ENCODE results near the gene TMEM258. TPM values are rescaled to one million over a fixed set of nuclear protein-coding genes. Genes with fewer than 3 reads are reported as not detected.
A peak's percentile ranks its signal among the peaks of the same experiment; 100 is the strongest.

Gene TMEM258
- 93.4 and 124 TPM in 2 replicates for total RNA-seq

DNA sequence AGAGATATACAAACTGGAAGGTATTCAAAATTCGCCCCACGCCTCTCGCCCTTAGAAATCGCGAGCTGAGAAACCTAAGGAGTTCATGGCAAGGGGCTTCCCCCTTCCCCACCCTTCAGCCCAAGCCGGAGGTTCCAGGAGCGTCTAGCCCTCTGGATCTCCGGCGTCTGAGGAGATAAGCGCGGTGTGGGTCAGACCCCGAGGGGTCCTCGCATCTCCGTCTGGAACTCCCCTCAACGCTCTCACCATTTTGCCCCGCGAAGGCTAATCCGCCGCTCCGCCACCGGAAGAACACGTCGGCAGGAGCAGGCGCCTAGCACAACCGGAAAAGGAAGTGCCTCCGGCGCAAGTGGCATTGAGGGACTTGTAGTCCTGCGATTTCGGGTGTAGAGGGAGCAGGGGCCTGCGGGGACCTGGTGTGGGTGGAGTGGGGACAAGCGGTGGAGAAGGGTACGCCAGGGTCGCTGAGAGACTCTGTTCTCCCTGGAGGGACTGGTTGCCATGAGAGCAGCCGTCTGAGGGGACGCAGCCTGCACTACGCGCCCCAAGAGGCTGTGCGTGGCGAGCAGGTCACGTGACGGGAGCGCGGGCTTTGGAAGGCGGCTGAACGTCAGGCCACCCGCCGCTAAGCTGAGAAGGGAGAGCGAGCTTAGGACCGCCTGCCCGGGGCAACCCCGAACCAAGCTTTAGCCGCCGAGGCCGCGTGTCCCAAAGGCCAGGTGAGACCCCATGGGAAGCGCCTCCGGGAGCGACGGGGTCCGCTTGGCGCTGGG is at the start of gene TMEM258, which contains the start of gene FEN1:
TSS of gene TMEM258 (minus strand) at position 290 of the 773 bp plus-strand sequence. CDS start at position 249, 41 bp downstream.
TSS of gene FEN1 (plus strand) at position 602 of the 773 bp plus-strand sequence. CDS start 2,451 bp downstream, outside the sequence.
- DNase-seq (ENCODE audit: low read depth in 2 of 2), result peak; percentile 87 to 94

DNA sequence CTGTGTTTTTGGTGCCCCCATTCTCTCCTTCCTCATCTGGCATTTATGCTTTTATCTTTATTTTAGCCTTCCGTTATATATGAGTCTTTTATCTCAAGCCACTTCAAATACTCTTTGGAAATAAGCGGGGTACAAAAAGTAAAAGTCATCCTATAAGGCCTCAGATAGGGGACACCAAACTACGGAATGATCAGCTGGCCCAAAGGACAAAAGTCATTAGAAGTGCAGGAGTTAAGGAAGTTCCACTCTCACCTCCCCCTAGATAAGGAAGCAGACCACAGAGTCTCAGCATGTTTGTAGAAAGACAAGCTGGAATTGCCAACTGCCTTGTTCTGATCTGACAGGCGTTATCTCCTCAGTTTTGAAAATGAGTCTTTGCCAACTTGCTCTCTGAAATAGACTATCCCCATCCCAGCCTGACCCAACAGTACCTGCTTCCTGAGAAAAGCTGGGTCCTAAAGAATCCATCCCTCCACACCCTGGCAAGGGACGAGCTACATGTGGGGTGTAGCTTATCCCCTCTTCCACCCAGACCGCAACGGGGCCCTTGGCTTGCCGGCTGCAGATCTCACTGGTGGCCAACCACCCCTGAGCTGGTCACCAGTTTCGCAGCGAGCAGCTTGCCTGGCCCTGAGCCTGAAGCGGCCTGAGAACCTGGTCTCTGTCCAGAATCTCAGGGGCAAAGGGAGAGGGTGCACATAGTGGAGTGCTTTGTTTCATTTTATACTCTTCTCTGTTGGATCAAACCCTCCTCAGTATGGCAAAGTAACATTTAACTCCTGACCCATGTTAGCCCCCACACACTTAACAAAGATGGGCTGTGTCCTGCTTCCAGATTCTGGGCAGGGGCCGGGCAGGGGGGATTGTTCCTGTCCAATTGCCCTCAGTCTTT is 49.5 kb upstream of the TMEM258 start:
- no peak for DNase-seq (ENCODE audit: low read depth in 2 of 2)

DNA sequence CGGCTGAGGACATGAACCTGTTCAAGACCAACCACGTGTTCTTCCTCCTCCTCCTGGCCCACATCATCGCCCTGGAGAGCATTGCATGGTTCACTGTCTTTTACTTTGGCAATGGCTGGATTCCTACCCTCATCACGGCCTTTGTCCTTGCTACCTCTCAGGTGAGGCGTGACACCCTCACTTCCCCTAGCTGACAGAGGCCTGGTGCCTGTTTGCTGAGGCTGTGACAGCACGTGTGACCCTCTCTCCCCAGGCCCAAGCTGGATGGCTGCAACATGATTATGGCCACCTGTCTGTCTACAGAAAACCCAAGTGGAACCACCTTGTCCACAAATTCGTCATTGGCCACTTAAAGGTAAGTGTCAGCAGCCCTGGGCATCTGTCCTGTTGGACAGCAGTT is 48.0 kb upstream of the TMEM258 start:
- no peak for DNase-seq (ENCODE audit: low read depth in 2 of 2)

DNA sequence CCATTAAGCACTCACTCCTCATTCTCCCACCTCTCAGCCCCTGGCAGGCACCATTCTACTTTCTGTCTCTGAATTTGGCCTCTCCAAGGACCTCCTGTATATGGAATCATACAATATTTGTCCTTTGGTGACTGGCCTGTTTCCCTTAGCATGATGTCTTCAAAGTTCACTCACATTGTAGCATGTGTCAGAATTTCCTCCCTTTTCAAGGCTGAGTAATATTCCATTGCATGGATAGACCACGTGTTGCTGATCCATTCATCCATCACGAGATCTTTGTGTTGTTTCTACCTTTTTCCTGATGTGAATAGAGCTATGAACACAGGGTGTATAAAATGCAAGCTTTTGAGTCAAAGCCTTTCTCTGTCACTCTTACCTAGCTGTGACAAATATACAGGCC is 47.3 kb upstream of the TMEM258 start:
- DNase-seq (ENCODE audit: low read depth in 2 of 2), result no peak

DNA sequence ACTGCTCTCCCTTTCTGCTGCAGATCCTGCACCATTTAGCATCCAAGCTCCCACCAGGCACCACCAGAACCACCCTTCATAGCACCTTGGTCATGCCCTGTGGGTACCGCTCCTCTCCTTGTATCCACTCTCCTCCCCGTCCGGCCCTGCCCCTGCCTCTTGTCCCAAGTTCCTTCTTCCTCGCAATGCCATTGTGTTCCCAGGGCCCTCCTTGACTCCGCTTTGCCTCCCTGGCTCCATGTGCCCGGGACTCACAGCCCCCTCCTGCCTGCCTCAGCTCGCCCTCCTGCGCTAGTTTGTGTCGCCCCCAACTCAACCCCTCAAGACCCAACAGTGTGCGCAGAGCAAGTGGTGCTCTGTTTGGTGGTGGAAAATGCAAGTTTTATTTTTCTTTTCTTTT is 46.5 kb upstream of the TMEM258 start:
- DNase-seq (ENCODE audit: low read depth in 2 of 2), result no peak

DNA sequence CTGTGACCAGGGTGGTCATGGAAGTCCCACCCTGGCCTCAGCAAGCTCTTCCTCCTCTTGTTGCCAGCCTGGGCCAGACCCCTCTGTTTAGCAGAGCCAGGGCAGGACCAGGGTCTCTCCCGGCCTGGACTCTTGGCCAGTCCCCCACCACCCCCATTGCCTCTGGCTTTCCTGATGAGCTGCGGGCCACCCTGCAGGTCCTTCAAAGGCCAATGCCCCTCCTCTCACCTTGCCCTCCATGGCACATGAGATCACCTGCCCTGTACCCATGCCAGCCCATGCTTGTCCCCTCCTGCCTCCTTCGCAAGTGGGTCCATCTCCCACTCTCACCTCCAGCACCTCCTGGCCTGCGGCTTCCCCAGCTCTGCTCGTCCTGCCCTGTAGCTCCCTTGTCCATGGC is 46.1 kb upstream of the TMEM258 start:
- no peak for DNase-seq (ENCODE audit: low read depth in 2 of 2)

DNA sequence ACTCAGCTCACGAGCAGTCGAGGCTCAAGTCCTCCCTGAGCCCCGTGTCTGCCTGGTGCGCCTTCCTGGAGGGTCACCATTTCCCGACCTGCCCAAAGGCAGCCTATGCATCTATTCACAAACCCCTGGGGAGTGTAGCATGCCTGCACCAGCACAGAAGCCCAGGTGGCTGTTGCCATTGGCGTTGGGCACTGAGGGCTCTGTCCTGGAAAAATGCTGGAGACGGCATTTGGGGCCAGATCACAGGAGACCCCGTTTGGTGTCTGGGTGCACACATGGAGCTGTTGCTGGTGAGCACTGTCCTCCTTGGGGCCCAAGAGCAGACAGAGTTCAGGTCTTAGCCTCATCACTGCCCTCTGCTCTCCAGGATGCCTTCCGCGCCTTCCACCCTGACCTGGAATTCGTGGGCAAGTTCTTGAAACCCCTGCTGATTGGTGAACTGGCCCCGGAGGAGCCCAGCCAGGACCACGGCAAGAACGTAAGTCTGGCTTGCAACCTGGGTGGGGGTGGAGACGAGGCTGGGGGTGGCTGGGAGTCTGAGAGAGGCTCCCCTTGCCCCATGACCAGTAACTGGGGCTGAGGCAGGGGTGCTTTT is 45.1 kb upstream of the TMEM258 start:
- DNase-seq (ENCODE audit: low read depth in 2 of 2), result no peak

DNA sequence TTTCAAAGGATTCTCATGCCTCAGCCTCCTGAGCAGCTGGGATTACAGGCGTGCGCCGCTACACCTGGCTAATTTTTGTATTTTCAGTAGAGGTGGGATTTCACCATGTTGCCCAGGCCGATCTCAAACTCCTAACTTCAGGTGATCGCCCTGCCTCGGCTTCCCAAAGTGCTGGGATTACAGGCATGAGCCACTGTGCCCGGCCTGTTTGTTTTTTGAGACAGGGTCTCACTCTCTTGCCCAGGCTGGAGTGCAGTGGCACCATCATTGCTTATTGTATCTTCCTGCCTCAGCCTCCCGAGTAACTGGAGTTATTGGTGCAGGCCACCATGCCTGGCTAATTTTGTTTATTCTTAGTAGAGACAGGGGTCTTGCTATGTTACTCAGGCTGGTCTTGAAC is 43.8 kb upstream of the TMEM258 start:
- no peak for DNase-seq (ENCODE audit: low read depth in 2 of 2)

DNA sequence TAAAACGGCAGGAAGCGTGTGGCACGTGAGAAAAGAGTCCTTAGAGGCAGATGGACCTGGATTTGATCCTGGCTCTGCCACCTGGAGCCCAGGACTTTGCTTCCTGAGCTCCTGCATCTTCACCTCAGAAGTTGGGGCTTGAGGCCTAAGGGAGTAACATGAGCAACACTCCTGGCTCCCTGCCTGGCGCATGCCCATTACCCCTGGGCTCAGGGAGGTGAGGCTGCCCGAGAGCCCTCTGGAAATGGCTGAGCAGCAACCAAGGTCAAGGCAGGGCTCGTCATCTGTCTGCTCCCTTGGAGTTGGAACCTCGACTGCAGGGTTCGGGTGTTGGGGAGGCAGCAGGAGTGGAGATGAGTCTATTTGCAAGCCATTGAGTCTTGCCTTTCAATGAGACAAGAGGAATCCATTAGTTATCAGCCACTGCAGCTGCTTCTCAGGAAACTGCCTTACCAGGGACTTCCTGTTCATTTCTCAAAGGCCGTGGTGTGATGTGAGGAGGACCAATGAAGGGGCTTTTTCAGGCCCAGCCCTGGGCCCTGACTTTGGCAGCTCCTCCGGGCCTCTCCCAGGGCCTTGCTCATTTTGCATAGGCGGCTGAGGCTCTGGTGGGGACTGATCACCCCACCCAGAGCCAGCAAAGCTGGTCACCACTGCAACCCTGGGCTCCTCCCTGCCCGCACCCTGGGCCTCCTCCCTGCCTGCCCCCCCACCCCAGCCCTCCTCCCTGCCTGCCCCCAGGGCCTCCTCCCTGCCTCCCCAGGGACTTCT is 42.1 kb upstream of the TMEM258 start:
- DNase-seq (ENCODE audit: low read depth in 2 of 2), result peak in 1 of 2 donors; percentile 84

DNA sequence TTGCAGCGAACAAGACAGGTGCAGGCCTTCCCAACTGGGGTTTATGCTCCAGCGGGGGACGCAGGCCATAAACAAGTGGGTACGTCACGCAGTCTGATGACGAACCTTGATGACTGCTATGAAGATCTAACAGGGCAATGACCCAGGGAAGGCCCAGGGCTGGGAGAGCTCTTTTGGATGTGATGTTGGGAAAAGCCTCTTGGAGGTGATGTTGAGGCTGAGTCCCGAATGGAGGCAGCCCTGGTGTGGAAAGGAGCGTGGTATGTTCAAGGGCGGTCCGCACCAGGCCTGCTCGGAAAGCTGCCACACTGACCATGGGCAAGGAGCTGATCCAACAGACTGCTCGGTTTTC is 41.5 kb upstream of the TMEM258 start:
- no peak for DNase-seq (ENCODE audit: low read depth in 2 of 2)

DNA sequence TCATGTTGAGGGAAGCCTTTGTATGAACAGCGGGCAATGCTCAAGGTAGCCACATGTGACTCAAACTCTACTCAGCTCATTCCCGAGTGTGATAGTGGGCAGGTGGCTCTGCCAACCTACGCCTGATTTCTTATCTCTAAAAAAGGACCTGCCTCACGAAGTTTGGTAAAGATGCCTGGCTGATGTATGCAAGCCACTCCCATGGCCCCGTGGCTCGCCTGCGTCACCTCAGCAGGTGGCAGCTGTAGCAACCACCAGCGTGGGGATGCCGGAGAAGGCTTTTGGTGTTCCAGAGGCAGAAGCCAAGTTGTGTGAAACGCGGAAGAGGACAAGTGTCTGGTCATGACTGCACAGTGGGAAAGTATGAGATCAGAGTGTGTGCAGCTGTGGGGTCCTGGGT is 41.1 kb upstream of the TMEM258 start:
- no peak for DNase-seq (ENCODE audit: low read depth in 2 of 2)

DNA sequence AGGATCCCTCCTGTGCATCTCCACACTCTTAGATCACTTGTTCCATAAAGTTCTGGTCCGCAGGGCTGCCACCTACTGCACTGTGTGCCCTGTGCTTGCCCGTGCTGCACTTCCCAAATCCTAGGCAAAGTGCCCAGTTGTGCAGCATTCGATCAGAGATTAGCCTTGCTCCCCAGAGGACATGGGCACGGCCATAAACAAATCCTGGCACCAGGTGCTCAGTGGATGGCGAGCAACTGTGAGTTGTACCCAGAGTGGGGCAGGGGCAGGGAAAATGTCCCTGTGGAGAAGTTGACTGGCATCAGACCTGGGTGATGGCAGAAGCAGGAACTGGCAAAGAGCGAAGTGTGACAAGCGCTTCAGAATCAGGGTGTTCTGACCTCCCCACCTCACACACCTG is 40.4 kb upstream of the TMEM258 start:
- DNase-seq (ENCODE audit: low read depth in 2 of 2), result no peak

DNA sequence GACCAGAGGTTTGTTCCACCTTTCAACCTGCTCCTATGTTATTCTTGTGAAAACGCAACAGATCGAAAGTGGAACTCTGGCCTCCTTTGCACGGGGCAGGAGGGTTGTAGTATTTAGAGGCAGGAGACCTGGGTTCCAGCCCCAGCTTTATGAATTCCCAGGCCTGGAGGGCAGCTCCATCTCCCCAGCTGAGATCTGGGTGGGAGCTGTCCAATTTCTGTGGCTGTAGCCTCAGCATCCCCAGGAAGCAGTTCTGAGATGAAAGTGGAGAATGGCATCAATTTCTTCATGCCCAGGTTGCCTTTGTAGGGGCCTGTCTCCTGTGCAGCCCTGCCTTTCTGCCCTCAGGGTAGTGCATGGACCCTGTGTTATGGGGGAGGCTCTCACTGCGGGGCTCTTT is 39.8 kb upstream of the TMEM258 start:
- no peak for DNase-seq (ENCODE audit: low read depth in 2 of 2)

DNA sequence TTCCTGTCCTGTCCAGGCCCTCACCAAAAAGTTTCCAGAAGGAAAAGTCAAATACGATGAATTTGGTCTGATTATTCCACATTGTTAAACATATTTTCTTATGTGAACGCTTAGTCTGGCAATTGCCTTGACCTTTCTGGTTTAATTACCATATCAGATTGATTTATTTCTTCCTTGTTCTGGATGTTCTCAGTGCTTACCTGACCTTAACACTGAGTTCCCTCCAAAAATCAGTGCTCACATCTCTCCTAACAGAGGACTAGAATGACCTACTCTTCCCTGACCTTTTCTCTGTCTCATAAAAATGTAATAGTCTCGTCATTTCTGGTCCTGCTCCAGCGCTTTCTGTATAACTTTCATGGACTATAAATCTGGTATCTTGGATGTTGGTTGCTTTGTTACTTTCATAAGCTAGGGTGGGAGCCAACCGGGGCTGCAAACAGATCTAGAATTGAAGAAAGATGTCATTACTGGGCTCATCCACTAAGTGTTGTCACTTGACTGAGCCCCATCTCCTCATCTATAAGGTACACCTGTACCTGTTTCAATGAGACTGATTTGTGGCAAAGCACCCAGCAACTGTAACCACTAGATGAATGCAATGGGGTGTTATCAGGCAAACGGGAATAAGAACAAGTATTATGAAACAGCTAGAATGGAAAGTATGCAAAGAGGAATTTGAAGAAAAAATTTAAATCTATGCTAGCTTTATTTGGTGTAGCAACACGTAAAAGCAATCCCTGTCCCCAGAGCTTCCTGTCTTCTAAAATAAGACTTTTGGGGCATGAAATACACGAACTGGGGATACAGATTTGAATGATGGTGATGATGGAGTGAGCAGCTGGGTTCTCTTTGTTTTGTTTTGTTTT is 38.1 kb upstream of the TMEM258 start:
- DNase-seq (ENCODE audit: low read depth in 2 of 2), result no peak

DNA sequence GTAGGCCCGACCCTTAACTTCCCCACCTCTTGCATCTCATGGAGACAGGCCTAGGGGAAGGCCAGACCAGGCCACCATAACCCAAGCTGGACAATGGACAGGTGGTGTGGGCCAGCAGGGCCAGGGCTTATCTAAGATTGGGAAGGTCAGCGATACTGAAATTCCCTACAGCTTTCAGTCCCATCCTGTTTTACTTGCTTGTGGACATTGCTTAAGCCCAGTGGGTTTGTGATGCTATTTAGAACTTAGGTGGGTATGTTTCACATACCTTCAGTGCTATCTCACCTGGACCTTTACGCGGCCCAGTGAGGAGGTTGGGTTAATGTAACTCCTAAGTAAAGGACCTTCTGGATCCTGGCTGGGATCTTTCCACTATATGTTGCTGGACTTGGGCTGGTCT is 37.4 kb upstream of the TMEM258 start:
- DNase-seq (ENCODE audit: low read depth in 2 of 2), result no peak

DNA sequence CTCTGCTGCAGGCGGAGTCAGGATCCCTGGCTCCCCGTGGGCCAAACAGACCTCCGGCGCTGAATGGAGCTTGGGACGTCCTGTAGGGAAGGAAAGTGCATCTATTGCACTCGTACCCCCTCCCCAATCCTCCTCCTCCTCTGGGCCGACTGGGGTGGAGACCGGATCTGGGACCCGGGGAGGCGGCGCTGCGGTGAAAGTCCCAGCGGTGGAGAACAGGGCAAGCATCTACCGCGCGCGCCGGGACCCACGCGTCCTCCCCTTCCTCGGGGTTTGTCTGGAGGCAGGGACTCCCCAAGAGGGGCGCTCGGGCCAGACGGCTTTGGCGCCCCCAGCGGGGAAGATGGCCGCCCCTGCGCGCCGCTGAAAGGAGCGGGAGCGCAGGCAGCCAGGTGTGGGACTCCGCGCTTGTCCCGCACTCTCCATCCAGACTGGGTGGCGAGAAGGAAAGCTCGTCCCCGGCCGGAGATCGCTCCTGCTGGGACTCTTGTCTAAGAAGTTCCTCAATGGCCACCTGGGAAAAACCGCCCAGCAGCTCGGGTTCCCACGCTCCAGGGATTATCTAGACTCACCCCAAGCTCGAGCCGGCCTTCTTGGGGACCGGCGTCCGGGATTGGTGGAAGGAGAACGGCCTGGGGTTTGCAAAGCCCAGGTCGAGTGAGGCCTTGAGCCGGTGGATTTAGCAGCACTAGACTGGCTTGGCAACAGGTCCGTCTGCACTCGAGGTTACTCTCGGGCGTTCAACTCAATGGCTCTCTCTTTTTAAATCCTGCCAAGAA is 36.4 kb upstream of the TMEM258 start:
- peak in 1 of 2 donors; percentile 43 for DNase-seq (ENCODE audit: low read depth in 2 of 2)

DNA sequence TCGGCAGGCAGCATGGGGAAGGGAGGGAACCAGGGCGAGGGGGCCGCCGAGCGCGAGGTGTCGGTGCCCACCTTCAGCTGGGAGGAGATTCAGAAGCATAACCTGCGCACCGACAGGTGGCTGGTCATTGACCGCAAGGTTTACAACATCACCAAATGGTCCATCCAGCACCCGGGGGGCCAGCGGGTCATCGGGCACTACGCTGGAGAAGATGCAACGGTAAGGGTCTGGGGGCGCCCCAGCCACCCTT is 35.9 kb upstream of the TMEM258 start:
- DNase-seq (ENCODE audit: low read depth in 2 of 2), result no peak

DNA sequence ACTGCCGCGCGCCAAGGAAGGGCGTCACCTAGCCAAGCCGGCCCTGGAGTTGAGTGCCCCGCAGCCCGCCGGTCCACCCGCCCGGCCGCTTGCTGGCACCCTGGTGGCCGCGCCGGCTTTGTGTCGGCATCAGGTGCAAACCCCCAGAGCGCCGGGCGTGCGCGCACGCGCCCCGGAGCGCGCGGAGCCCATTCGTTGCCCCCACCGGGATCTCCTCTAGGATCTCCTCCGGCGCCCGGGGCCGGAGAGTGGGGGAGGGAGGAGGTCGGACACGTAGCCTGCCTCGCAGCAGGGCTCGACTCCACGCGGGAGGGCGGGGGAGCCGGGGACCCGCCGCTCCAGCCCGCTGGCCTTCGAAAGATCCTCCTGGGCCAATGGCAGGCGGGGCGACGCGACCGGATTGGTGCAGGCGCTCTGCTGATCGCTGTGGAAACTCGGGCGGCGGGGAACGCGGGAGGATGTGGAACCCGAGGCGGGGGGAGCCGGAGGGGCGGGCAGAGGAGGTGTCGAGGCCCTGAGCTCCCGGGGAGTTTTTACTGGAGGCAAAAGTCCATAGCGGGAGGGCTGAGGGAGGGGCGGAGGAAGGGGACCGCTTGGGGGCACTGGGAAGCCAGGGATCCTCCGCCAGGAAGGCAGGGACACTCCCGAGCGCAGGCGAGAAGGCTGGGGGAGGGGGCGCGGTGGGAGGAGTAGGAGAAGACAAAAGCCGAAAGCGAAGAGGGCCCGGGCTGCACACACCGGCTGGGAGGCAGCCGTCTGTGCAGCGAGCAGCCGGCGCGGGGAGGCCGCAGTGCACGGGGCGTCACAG is 35.4 kb upstream of the TMEM258 start, which contains the start of gene FADS2:
TSS of gene FADS2 (plus strand) at position 730 of the 808 bp plus-strand sequence. CDS start 91 bp downstream, outside the sequence.
- peak; percentile 59 to 94 for DNase-seq (ENCODE audit: low read depth in 2 of 2)

All from dermis microvascular lymphatic vessel endothelial cell (primary cell).